ENCODE data around the gene CCL17.

DNA sequence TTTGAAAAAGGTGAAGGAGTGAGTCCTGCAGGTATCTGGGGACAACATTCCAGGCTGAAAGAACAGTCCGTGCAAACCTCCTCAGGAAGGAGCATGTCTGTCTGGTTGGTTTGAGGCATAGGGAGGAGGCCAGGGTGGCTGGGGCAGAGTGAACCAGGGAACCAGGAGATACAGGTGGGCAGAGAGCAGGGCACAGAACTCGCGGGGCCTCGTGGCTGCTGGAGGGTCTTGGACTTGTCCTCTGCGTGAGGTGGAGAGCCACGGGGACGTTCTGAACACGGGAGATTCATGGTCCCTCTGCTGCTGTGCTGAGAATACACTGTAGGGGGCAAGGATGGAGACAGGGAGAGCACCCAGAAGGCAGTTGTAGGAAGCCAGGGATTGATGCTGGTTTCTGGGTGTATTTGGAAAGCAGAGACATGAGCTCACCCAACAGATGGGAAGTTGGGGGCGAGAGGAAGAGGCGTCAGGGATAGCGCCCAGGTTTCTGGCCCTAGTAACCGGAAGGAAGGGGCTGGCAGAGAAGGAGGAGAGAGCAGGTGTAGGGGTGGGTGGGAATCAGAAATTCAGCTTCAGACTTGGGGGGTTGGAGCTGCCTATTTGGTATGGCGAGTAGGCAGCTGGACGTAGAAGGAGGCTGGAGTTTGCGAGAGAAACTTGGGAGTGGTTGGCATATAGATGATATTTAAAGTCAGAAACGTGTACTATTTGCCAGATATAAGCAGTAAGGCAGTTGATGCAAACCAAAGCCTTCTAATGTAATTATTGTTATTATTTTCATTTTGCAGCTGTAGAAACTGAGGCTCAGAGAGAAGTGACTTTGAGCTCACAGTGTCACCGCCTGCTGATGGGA, at the start of gene CCL17:
- TF ChIP-seq, protein P1, sequence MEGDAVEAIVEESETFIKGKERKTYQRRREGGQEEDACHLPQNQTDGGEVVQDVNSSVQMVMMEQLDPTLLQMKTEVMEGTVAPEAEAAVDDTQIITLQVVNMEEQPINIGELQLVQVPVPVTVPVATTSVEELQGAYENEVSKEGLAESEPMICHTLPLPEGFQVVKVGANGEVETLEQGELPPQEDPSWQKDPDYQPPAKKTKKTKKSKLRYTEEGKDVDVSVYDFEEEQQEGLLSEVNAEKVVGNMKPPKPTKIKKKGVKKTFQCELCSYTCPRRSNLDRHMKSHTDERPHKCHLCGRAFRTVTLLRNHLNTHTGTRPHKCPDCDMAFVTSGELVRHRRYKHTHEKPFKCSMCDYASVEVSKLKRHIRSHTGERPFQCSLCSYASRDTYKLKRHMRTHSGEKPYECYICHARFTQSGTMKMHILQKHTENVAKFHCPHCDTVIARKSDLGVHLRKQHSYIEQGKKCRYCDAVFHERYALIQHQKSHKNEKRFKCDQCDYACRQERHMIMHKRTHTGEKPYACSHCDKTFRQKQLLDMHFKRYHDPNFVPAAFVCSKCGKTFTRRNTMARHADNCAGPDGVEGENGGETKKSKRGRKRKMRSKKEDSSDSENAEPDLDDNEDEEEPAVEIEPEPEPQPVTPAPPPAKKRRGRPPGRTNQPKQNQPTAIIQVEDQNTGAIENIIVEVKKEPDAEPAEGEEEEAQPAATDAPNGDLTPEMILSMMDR (IDR thresholded peaks at IDR 0.05) = no peak
- TF ChIP-seq POLR2A (IDR thresholded peaks at IDR 0.05) = no peak

Measured in suprapubic skin (tissue), 3 donors.